GM10266 (cell line): ENCODE results near the gene BCAS3.

Experiments
- DNase-seq: peaks from one replicate; pipeline ENCODE4 v3.0.0; 2012; ENCODE audit errors: extremely low spot score
- TF ChIP-seq, protein P1 (sequence below): IDR thresholded peaks from 2 replicates; pipeline ENCODE4 v1.5.1; 2012; ENCODE audit warnings: mild to moderate bottlenecking, low read depth; ENCODE audit not compliant: control insufficient read depth, insufficient read depth; ENCODE audit errors: missing control alignments

Gene BCAS3

DNA sequence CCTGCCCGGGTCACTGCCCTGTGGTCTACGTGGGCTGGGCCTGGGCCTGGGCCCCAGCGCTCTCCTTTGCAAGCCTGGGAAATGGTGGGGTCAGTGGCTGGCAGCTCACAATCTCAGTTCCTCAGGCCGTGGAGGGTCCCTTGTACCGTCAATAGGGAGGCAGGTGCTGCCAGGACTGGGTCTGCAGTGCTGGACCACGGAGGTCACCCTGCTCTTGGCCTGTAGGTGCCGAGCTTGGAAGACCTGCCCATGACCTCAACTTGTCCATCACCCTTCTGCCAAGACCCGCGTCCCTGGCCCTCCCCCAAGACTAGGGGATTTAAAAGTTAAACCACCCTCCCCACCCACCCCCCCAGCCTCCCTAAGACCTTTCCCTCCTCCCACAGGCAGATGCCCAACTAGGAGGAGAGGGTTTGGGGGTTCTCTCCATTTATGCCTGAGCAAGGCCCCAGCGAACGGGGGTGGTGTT lies 724.5 kb downstream of the BCAS3 start:
- TF ChIP-seq, protein P1, sequence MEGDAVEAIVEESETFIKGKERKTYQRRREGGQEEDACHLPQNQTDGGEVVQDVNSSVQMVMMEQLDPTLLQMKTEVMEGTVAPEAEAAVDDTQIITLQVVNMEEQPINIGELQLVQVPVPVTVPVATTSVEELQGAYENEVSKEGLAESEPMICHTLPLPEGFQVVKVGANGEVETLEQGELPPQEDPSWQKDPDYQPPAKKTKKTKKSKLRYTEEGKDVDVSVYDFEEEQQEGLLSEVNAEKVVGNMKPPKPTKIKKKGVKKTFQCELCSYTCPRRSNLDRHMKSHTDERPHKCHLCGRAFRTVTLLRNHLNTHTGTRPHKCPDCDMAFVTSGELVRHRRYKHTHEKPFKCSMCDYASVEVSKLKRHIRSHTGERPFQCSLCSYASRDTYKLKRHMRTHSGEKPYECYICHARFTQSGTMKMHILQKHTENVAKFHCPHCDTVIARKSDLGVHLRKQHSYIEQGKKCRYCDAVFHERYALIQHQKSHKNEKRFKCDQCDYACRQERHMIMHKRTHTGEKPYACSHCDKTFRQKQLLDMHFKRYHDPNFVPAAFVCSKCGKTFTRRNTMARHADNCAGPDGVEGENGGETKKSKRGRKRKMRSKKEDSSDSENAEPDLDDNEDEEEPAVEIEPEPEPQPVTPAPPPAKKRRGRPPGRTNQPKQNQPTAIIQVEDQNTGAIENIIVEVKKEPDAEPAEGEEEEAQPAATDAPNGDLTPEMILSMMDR = no peak
- no peak for DNase-seq

DNA sequence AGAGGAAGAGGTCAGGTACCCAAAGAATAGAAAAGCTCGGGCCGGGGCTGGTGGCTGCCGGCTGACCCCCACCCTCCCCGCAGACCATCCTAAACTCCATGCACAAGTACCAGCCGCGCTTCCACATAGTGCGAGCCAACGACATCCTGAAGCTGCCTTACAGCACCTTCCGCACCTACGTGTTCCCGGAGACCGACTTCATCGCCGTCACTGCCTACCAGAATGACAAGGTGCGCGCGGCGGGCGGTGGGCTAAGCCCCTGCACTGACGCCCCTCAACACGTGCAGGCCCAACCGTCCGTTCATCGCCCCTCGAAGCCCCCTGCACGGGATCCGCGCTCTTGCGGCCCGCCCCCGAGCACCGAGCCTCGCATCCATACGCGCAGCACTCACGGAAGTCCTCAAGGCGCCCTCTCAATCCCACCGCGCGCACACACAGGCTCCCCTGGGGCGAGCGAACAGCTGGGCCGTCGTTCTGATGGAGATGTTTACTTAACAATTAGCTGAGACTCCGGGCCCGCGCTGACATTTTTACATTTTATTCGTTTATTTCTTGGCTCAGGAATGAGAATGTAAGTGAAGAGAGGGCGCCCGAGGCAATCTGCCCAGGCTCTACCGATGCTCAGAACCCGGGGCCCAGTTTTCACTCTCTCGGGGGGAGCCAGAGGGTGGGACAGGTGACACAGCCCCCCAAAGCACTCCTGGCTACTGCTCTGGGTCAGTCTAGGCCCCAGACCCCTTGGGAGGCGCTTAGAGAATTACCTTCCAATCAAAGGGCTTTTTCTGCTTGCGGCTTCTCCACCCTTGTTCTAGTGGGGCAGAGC lies 725.5 kb downstream of the BCAS3 start:
- no peak for DNase-seq
- TF ChIP-seq, protein P1 = no peak

DNA sequence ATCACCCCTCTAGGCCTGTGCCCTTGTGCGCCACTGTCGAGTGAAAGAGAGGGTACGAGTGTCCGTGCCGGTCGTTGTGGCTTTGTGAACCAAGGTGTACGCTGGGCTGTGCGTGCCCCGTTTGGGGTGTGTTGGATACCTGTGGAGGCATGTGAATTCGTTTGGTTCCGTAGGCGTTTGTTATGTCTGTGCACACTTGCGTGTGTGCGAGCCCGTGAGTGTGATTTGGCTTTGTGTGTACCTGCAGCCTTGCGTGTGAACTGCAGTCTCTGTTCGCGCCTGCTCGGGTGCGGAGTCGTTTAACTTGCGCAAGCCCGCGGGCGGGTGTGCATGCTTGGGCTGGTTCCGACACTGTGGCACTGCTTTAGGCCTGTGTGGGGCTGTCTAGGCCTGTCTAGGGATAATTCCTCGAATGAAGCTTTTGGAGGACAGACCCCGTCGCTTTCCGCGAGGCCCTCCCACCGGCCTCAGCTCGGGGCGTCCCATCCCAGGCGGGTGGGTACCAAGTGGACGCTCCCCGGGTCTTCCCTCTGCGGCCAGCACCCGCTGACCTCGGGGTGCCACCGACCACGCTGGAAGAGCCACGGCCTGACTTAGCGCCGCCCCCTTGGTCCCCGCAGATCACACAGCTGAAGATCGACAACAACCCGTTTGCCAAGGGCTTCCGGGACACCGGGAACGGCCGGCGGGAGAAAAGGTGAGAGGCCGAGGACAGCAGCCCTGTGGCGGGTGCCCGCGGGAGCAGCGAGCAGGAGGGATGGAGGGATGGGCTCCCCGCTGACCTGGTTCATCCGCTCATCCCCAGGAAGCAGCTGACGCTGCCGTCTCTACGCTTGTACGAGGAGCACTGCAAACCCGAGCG lies 726.4 kb downstream of the BCAS3 start:
- TF ChIP-seq, protein P1 = no peak
- DNase-seq = no peak

DNA sequence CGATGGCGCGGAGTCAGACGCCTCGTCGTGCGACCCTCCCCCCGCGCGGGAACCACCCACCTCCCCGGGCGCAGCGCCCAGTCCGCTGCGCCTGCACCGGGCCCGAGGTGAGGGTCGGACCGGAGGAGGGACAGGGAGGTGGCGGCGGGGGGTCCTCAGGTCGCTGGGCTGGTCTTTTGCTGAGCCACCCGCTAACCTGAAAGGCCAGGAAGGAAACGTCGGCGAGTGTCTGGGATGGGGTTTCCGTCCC lies 726.9 kb downstream of the BCAS3 start:
- DNase-seq = no peak
- TF ChIP-seq, protein P1 = no peak

DNA sequence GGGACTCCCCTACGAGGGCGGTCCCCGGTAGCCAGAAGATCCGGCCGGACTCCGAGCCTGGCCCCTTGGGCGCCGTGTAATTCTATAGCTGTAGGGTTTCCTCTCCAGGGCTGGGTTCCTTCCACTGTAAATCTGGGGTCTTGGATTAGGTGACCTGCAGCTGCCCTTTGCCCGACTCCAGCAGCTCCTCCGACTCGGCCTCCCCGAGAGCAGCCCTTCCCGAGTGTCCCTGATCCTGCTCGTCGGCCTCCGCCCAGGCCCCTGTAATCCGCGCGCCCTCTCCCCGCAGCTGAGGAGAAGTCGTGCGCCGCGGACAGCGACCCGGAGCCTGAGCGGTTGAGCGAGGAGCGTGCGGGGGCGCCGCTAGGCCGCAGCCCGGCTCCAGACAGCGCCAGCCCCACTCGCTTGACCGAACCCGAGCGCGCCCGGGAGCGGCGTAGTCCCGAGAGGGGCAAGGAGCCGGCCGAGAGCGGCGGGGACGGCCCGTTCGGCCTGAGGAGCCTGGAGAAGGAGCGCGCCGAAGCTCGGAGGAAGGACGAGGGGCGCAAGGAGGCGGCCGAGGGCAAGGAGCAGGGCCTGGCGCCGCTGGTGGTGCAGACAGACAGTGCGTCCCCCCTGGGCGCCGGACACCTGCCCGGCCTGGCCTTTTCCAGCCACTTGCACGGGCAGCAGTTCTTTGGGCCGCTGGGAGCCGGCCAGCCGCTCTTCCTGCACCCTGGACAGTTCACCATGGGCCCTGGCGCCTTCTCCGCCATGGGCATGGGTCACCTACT lies 727.4 kb downstream of the BCAS3 start:
- DNase-seq = no peak
- TF ChIP-seq, protein P1 = no peak

DNA sequence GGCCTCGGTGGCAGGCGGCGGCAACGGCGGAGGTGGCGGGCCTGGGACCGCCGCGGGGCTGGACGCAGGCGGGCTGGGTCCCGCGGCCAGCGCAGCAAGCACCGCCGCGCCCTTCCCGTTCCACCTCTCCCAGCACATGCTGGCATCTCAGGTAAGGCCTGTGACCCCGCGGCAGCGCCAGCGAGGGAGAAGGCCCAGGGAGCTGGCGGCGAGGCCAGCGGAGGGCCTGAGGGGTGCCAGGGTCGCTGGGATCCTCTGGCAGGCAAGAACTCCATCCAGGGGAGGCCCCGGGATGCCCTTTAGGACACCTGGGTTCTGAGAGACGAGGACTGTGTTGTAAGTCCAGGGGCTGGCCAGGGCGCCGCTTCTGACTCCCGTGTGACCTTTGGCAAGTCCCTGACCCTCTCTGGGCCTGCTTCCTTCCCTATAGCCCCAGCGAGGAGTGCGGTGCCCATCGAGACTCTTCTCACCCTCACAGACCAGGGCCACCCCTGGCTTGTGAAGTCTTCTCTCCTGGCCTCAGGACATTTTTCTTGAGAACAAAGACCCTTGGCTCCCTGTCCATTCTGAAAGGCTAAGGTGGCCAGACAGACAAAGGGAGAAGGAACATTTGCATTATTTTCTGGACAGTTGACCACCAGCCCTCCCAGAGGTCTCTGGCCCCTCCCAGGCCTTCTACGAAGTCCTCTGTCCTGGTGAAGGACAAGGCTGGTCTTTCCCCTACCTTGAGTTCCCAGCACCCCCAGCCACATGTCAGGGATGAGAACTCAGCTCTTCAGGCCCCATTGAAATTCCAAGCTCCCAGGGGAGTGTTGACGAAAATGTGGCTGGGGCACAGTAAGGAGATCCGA lies 728.3 kb downstream of the BCAS3 start:
- TF ChIP-seq, protein P1 = no peak
- no peak for DNase-seq
